Heart left ventricle (tissue), 13 donors: Measurements from ENCODE around the gene AREL1.

Experiments used
- CTCF ChIP-seq, 12 donors: fragments of 200-600 bp; sonication (generic) in 4 of 12; IDR thresholded peaks; one replicate each; pipeline versions ENCODE4 v1.5.0 to v1.8.0; 2018 to 2022; ENCODE audit warnings: antibody characterized with exemption in 12 of 12, mild to moderate bottlenecking in 5 of 12
- POLR2A ChIP-seq, 2 donors: fragments of 450-650 bp; IDR thresholded peaks; one replicate each; pipeline ENCODE4 v1.6.1; 2017; ENCODE audit warnings: antibody characterized with exemption in 2 of 2, mild to moderate bottlenecking in 2 of 2, moderate library complexity in 2 of 2
- donor health status: ischemic (EF 13 %, LVEDD 7.1; RV severe dilation, severe dysfunction).
- donor health status: DM: no; HTN: yes; CAD: no.
- donor health status: DM: no; HTN: no; CAD: no.
- donor health status: ischemic (EF 25% LVEDD 6.9; RV normal size, moderate dysfunction).
- donor health status: ischemic (EF 25% LVEDD 5.7; RV mildly dilated, moderate dysfunction).
- donor health status: ischemic (EF 35%, LVEDD 5.7; RV mildly dilated, moderate dysfunction).
- donor health status: nonischemic (EF 11% LVEDD 7.7; RV severe dilation, severe dysfunction).
- donor health status: DM: yes; HTN: yes; CAD: no.
- donor health status: PGD.
- donor health status: ischemic (EF 29% LVEDD 5.4; RV normal size, mild dysfunction).
- donor health status: nonischemic (EF 23%, LVEDD 6.1; RV moderate dilation, normal function).

GRCh38 chr14:74723134-74723533 lies 10.3 kb upstream of the AREL1 start:
- TF ChIP-seq CTCF (IDR thresholded peaks at IDR 0.05) (no peak), POLR2A (IDR thresholded peaks at IDR 0.05) (no peak)
